ENCODE data around the gene ANLN.

DNA sequence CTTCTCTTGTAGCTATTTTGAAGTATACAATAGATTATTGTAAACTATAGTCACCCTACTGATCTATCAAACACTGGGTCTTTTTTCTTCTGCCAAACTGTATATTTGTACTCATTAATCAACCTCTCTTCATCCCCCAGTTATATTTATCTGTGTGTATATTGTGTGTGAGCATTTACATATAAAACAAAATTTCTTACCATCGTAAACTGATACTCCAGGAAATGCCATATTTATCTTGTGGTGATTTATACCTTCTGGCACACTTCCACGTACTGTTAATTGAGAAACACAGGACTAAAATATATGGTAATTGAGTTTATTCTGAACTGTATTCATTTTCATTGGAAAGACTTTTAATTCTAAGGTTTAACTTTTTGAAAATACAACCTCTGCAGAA, 18.9 kb downstream of the ANLN start:
- TF ChIP-seq, protein P1, sequence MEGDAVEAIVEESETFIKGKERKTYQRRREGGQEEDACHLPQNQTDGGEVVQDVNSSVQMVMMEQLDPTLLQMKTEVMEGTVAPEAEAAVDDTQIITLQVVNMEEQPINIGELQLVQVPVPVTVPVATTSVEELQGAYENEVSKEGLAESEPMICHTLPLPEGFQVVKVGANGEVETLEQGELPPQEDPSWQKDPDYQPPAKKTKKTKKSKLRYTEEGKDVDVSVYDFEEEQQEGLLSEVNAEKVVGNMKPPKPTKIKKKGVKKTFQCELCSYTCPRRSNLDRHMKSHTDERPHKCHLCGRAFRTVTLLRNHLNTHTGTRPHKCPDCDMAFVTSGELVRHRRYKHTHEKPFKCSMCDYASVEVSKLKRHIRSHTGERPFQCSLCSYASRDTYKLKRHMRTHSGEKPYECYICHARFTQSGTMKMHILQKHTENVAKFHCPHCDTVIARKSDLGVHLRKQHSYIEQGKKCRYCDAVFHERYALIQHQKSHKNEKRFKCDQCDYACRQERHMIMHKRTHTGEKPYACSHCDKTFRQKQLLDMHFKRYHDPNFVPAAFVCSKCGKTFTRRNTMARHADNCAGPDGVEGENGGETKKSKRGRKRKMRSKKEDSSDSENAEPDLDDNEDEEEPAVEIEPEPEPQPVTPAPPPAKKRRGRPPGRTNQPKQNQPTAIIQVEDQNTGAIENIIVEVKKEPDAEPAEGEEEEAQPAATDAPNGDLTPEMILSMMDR (IDR thresholded peaks at IDR 0.05) = no peak
- no peak for TF ChIP-seq POLR2A (IDR thresholded peaks at IDR 0.05)
- TF ChIP-seq POLR2AphosphoS5 (IDR thresholded peaks at IDR 0.05; ENCODE audit: insufficient read depth in 1 of 2, low read depth in 1 of 2) = no peak
